NOMO-1 treated with DMSO at 0.1 percent for 48 hours (cell line): ENCODE results near the gene MINDY4.

Experiments used
- DNase-seq: peaks from one replicate; lab custom pipeline; 2025; ENCODE audit not compliant: unreplicated experiment; lab: John Stamatoyannopoulos, UW

MINDY4 gene

DNA sequence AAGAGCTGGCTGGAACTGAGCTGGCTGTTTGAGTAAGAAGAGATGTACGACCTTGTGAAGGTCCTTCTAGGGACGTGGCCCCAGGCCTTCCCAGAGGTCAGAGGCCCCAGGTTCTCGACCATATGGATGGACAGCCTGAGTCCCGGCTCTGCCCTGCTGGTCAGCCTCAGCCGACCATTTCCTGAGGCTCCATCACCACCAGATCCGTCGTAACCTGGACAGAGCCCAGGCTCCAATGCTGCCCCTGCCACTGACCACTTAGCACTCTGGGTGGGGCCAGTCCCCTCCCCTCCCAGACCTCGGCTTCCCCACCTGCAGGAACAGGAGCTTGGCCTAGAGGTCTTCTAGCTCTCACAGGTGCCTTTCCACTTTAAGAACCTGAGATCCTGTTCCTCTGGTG is 29.9 kb upstream of the MINDY4 start:
- DNase-seq, result no peak

GRCh38 chr7:30743371-30744074 is 27.7 kb upstream of the MINDY4 start:
- DNase-seq, result no peak

DNA sequence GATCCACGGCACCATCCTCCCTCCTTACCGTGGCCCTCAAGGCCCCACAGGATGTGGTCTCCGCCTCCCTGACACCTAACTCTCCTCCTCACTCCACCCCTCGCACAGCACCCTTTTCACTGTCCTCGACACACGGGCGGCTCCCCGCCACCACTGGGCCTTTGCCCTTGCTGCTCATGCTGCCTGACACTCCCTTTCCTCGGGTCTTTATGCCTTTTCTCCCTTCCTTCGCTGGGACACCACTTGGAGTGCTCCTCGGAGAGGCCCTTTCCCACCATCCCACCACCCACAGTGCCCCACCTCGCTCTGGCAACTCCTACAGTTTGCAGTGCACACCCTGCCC is 27.2 kb upstream of the MINDY4 start:
- DNase-seq, result no peak

GRCh38 chr7:30745261-30745941 is 25.8 kb upstream of the MINDY4 start:
- DNase-seq, result no peak

DNA sequence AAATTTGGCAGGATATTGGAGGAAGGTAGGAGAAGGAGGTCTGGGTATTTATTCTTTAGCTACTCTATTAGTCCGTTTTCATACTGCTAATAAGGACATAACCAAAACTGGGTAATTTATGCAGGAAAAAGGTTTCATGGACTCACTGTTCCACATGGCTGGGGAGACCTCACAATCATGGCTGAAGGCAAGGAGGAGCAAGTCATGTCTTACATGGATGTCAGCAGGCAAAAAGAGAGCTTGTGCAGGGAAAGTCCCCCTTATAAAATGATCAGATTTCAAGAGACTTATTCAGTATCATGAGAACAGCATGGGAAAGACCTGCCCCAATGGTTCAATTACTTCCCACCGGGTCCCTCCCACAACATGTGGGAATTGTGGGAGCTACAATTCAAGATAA is 21.2 kb upstream of the MINDY4 start:
- DNase-seq, result no peak

DNA sequence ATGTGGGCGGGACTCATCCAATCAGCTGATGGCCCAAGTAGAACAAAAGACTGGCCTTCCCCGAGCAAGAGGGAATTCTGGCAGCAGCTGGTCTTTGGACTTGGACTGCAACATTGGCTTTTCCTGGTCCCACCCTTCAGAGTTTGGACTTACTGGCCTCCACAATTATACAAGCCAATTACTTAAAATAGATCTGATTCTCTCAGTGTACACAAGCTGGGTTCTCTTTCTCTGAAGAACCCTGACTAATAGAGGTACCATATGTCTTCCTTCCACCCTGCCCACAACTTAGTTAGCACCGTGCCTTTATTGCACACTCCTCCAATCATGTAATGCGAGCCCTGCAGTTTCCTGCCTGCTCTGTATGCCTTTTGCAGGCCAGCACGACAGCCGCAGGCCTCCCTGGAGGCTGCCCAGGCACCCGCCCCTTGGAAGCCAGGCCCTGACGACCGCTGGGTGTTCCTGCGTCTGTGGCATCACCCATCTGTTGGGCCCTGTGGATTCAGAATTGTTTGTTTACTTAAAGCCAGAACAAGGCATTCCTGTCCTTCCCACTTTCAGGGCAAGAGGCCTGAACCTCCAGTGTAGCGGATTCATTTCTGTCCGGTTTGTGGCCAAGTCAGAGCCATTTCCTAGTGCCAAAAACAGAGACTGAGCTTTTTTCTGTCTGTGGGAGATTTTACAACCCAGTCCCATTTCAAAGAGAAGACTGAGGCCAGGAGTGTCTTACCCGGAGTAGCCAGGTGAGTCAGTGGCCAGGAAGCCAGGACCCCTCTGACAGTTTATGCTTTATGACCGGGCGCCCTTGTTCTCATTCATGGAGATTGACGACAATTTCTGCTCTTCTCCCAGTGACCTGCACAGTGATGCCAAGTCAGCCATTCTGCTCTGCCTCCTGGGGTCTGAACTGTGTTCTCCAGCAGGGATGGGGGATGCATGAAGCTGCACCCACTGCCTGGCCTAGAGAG is 20.2 kb upstream of the MINDY4 start:
- DNase-seq, result no peak

DNA sequence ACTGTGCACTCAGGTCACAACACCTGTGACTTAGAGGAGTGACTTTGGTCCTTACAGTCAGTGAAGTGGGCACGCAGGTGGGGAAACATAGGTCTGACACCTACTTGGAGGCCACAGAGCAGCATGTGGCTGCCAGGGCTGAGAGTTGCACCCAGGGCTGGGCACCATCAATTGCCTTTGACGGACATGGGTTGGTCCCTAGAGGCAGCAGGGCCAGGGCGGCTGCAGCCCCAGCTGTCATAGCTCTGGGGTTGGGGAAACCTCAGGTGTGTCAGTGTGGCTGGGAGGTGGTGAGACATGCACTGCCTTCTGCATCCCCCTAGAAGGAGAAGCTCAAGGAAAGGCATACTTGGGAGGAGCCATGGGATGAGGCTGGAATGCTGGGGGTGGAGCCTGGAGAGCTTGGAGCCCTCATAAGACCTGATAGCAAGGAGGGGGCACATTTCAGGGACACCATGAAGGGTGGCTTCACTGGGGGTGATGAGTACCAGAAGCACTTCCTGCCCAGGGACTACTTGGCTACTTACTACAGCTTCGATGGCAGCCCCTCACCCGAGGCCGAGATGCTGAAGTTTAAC is 19.4 kb upstream of the MINDY4 start, which contains the start of gene INMT:
Gene INMT (plus strand): TSS at position 440 of the 578 bp plus-strand sequence. CDS start 16 bp downstream, at position 456.
- DNase-seq, result no peak

- DNase-seq, result no peak
Observed at GRCh38 chr7:30752484-30752883, 18.7 kb upstream of the MINDY4 start.

GRCh38 chr7:30752979-30753378 is 18.2 kb upstream of the MINDY4 start:
- DNase-seq, result no peak

DNA sequence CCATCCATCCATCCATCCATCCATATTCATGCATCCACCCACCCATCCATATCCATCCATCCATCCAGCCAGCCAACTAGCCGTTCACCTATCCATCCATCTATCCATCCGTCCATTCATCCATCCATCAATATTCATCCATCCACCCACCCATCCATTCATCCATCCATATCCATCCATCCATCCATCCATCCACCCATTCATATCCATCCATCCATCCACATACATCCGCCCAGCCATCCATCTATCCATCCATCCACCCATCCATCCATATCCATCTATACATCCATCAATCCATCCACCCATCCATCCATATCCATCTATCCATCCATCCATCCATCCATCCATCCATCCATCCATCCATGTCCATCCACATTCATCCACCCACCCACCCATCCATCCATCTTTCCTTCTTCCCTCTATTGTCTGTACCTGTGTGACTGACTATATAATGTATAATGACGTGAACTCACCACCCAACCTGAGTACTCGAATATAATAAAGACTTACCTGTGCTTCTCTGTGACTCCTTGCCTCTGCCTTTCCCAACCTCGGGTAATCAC is 16.8 kb upstream of the MINDY4 start:
- no peak for DNase-seq

GRCh38 chr7:30755384-30756154 is 15.6 kb upstream of the MINDY4 start:
- DNase-seq, result no peak

- DNase-seq, result no peak
Observed at GRCh38 chr7:30757342-30757692, 13.9 kb upstream of the MINDY4 start.

DNA sequence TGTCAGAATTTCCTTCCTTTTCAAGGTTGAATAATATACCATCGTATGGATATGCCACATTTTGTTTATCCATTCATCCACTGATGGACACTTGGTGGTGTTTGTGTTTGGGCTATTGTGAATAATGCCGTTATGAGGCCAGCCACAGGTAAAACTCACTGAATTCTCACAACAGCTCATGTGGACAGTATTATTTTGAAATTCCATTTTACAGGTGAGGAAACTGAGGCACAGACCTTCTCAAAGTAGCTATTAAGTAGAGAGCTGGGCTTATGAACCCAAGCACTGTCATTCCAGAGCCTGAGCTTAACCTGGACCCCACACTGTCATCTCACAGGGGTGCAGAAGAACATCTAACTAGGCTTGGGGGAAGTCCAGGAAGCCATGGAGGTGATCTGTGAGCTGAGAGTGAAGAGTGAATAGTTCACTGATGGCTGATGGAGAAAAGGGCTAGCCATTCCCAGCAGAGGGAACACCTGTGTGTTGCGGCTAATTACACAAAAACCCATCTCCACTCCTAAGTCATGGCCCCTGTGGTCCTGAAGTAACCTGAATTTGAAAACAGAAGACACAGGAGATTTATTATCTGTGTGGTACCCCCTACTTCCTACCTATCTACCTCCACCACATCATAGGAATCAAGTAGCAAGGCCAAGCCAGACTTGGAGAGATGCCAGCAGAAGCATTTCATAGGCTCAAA is 10.6 kb upstream of the MINDY4 start:
- no peak for DNase-seq

- DNase-seq, result no peak
Observed at GRCh38 chr7:30761214-30762156, 9.7 kb upstream of the MINDY4 start.

DNA sequence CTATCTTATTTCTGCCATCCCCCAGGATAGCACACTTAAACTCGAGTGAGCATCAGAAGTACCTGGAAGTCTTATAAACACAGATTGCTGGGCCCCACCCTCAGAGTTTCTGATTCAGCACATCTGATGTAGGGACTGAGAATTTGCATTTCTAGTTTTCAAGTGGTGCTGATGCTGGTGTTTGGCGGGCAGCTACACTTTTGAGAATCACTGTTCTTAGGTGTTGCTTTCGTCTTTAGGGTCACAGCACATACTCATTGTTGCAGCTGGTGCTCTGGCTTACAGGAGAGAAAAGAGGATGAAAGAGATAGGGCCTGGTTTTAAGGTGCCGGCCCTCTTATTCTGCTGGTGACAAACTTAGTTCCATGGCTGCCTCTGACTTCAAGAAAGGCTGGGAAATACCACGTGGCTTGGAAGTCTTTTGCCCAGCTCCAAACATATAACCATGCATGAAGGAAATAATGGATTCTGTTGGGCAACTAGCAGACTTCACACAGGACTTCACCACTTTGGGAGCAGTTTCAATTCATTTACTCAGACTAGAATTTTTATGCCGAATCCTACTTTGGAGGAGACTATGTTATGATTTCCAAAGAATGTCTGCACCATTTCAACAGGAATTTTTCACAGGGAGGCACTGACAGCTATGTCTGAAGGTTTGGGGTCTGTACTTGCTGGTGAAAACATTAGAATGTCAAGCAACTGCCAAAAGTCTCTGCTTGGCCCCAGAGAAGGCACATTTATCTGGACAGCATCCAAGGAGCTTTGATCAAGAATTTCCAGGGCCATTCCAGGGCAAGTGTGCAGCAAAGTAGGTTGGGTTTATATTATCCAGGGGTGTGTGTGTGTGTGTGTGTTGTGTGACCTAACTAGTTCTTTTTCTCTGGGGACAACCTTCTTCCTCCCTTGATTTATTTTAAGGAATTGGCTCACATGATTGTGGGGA is 6.9 kb upstream of the MINDY4 start:
- no peak for DNase-seq

- no peak for DNase-seq
Observed at GRCh38 chr7:30765408-30765807, 5.8 kb upstream of the MINDY4 start.

GRCh38 chr7:30770845-30771173 is 408 bp upstream of the MINDY4 start:
- no peak for DNase-seq
